Astrocyte of the cerebellum (primary cell): ENCODE results near the gene SH3BGRL2.

ENCODE experiments used
- DNase-seq: peaks from one replicate; pipeline ENCODE4 v3.0.0-alpha.2; 2011; ENCODE audit warnings: low read depth
- H3K4me3 ChIP-seq: 2 replicates; pipeline ENCODE4 v1.5.1; 2011; ENCODE audit warnings: mild to moderate bottlenecking, low read depth, low read length, moderate library complexity
- in situ Hi-C: cut with HindIII; loops from 2 replicates; pipeline ENCODE4 v1.10.0; 2017; ENCODE audit warnings: low sequenced_read_pairs
- TF ChIP-seq, protein P1 (sequence below): IDR thresholded peaks from 2 replicates; pipeline ENCODE4 v1.5.1; 2012; ENCODE audit warnings: low read length, low read depth, moderate library complexity, mild to moderate bottlenecking; ENCODE audit errors: missing control alignments

Gene SH3BGRL2

DNA sequence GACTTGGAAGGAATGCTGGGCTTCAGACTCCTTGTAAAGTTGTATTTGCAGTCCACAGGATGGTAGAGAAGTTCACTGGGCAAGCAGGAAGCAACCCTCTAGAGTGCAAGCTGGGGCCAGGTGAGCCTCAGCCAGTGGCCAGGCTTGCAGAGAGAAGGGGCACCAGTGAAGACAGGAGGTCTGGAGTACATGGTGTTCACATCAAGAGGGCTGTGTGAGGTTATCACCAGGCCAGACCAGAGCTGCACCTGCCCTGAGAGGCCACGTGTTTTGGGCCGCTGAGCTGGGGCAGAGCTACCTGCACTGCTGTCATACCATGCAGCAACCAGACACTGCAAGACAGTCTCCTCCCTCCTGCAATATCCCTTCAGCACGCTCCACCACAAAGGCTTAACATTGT lies 79.0 kb downstream of the SH3BGRL2 start:
- in situ Hi-C loops, result no loop called here
- no peak for DNase-seq
- no peak overlapping the region for H3K4me3 ChIP-seq
- TF ChIP-seq, protein P1, sequence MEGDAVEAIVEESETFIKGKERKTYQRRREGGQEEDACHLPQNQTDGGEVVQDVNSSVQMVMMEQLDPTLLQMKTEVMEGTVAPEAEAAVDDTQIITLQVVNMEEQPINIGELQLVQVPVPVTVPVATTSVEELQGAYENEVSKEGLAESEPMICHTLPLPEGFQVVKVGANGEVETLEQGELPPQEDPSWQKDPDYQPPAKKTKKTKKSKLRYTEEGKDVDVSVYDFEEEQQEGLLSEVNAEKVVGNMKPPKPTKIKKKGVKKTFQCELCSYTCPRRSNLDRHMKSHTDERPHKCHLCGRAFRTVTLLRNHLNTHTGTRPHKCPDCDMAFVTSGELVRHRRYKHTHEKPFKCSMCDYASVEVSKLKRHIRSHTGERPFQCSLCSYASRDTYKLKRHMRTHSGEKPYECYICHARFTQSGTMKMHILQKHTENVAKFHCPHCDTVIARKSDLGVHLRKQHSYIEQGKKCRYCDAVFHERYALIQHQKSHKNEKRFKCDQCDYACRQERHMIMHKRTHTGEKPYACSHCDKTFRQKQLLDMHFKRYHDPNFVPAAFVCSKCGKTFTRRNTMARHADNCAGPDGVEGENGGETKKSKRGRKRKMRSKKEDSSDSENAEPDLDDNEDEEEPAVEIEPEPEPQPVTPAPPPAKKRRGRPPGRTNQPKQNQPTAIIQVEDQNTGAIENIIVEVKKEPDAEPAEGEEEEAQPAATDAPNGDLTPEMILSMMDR, result no peak

DNA sequence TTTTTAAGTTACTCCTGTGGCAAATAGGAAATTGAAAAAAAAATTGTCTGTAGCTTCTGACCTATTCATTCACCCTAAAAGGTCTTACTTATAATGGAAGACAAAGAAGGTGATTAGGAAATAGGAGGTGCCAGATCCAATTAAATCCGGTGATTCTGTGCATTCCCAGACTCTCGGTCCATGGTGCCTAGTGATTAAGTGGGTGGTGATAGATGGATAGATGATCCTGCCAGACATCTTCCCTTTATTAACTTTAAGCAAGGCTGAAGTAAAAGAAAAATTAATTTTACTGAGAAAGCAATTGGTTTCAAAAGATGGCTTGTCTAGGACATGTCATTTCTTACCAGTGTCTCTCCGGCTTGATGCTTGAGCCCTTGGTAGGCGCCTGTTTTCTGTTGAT lies 80.0 kb downstream of the SH3BGRL2 start:
- TF ChIP-seq, protein P1, result no peak
- H3K4me3 ChIP-seq, result no peak overlapping the region
- in situ Hi-C loops, result no loop called here
- DNase-seq, result no peak

DNA sequence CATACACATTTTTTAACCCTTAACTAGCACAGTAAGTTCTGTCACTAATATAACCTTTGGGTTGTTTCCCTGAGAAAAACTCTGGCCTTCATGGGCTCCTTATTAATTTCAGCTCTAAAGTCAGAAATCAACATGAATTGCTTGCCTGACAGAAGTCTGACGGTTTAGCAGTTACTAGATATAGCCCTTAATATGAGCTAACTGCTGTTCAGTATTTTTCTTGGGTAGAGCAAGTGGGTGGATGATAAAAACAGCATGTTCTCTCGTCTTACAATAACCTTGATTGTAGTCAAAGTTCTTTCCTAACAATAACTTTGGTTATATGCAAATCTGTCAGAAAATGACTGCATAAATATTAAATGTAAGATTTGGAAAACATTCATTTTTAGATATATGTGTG lies 81.0 kb downstream of the SH3BGRL2 start:
- in situ Hi-C loops, result no loop called here
- TF ChIP-seq, protein P1, result no peak
- no peak overlapping the region for H3K4me3 ChIP-seq
- no peak for DNase-seq

DNA sequence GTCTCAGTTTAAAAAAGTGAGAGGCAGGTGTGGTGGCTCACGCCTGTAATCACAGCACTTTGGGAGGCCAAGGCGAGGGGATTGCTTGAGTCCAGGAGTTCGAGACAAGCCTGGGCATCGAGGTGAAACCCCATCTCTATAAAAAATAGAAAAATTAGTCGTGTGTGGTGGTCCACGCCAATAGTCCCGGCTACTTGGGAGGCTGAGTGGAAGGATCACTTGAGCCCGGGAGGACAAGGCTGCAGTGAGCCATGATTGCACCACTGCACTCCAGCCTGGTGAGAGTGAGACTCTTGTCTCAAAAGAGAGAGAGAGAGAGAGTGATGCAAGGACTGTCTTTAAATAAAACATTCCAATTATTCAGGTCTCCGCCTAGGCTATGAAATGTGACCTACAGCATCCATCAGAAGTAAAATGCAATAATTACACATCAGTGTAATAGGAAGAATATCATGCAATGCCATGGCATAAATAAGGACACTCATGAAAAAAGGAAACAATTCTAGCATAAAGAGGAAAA lies 81.5 kb downstream of the SH3BGRL2 start:
- TF ChIP-seq, protein P1, result no peak

GRCh38 chr6:79713701-79714322 lies 82.7 kb downstream of the SH3BGRL2 start:
- no peak overlapping the region for H3K4me3 ChIP-seq
- in situ Hi-C loops, result no loop called here
- TF ChIP-seq, protein P1, result peak; percentile 79
- no peak for DNase-seq

More for the DNA sequence above, 81.5 kb downstream of the SH3BGRL2 start:
- in situ Hi-C loops, result no loop called here
- no peak for DNase-seq
- H3K4me3 ChIP-seq, result no peak overlapping the region

DNA sequence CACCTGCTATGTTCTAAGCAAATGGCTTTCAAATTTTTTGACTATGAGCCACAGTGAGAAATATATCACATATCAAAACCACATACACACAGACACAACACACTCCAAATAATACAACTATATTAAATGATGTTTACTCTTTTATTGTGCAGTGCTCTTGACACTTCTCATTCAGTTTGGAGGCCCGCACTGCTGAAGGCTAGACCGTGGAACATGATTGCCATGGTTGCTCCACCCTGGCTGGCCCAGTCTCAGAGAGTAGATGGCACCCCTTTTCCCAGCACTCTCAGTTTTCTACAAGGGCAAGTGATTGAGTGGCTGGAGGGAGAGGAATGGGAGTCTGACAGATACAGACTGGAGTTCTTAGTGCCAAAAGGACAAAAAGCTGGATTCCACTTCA lies 86.9 kb downstream of the SH3BGRL2 start:
- DNase-seq, result no peak
- TF ChIP-seq, protein P1, result no peak
- in situ Hi-C loops, result no loop called here
- H3K4me3 ChIP-seq, result no peak overlapping the region
